Raji (cell line): ENCODE data around the gene SLC35F3.

ENCODE experiments used
- POLR2A ChIP-seq: IDR thresholded peaks from 2 replicates; pipeline ENCODE4 v1.6.1; 2011; ENCODE audit warnings: low read depth, low read length, control low read depth; ENCODE audit not compliant: insufficient read depth

The SLC35F3 gene

GRCh38 chr1:234246638-234247116 is 342.2 kb downstream of the SLC35F3 start:
- no peak for TF ChIP-seq POLR2A

DNA sequence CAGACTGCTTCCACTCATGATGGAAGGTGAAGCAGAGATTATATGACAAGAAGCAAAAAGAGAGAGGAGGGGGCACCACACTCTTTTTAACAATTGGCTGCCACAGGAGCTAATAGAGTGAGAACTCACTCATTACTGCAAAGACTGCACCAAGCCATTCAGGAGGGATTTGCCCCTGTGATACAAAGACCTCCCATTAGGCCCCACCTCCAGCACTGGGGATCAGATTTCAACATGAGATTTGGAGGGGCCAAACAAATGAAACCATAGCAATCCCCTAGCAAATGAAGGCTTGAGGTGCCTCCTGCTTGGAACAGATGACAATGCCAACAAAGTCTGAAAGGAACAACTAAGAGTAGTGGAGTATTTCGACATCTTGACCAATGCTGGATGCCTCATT is 346.3 kb downstream of the SLC35F3 start:
- no peak for TF ChIP-seq POLR2A

- TF ChIP-seq POLR2A, result no peak
Observed at GRCh38 chr1:234253732-234254131, 349.3 kb downstream of the SLC35F3 start.

DNA sequence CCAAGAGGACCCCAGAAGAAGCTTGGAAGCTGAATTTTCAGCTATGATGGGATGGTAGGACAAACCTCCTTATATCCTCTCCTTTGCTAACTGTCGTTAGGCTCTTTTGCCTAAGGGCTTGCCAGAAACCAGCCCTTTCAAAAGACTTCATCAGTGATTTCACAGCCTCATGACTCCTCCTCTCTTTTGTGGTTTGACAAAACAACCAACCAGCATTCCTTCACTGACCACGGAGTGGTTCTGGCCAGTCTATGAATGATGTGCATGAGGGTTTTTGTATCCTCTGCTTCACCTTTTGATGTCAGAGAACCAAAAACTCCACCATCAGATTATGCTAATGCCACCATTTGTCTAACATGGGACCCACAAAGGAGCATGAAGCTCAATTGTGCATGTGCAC is 351.9 kb downstream of the SLC35F3 start:
- TF ChIP-seq POLR2A, result no peak

DNA sequence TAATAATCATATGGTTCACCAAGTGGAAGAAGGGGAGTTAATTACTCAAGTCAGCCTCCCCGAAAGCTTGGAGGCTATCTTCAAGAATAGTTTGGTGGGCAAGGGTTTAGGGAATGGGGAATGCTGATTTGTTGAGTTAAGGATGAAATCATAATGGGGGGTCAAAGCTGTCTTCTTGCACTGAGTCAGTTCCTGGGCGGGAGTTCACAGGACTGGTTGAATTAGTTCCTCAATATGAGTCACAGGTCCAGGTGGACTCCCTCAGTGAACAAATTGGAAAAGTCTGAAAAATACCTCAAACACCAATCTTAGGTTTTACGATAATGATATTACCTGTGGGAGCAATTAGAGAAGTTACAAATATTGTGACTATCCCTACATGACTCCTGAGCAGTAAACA is 353.6 kb downstream of the SLC35F3 start:
- no peak for TF ChIP-seq POLR2A

- no peak for TF ChIP-seq POLR2A
Observed at GRCh38 chr1:234260578-234260977, 356.1 kb downstream of the SLC35F3 start.

- TF ChIP-seq POLR2A, result no peak
Observed at GRCh38 chr1:234261545-234261944, 357.1 kb downstream of the SLC35F3 start.

GRCh38 chr1:234262007-234262753 is 357.7 kb downstream of the SLC35F3 start:
- TF ChIP-seq POLR2A, result no peak

GRCh38 chr1:234262754-234263105 is 358.3 kb downstream of the SLC35F3 start:
- no peak for TF ChIP-seq POLR2A

GRCh38 chr1:234264832-234265231 is 360.4 kb downstream of the SLC35F3 start:
- TF ChIP-seq POLR2A, result no peak

- no peak for TF ChIP-seq POLR2A
Observed at GRCh38 chr1:234265321-234265720, 360.8 kb downstream of the SLC35F3 start.

GRCh38 chr1:234265861-234266260 is 361.4 kb downstream of the SLC35F3 start:
- TF ChIP-seq POLR2A, result no peak

- TF ChIP-seq POLR2A, result no peak
Observed at GRCh38 chr1:234270093-234270492, 365.6 kb downstream of the SLC35F3 start.

DNA sequence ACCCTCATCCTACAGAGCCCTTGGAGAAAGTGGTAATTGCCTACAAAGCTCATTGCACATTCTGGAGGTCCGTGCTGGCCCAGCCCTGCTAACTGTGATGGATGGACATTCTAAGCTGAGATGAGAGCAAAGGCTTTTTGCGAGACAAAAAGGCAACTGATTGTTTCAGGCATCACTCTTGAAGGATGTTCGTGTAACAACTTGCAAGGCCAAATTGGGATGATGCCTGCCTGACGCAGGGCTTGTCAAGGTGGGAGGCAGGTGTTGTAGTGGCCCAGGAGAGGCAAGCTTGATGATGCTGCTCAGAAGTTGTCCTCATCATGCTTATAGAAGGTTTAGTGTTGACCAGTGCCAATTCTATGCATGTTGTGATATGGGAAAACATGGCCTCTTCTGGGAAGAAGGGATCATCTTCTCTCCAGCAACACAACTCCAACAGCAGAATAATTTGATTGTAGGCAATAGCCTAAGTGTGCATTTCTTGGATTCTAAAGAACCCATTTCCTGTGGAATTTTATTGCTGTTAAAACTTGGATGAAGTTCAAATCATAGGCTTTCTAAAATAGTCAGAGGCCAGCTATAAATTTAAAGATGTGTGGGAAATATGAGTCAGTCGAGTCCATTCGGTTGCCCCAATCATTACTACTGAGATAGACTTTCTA is 366.2 kb downstream of the SLC35F3 start:
- no peak for TF ChIP-seq POLR2A

DNA sequence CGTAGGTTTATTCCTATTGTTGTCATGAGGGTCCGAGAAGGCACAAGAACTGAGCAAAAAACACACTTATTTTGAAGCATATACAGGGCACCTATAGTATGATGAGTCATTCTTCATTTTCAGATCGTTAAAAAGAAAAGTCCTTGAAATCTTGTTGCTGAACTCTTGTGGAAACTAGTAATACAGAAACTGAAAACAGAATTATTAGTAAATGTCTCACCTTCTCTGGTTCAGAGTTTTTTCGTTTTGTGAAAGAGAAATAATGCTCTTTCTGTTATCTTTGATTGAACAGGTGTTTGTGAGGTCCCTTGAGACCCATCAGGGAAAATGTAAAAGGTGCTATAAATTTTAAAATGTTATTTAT is 366.7 kb downstream of the SLC35F3 start:
- no peak for TF ChIP-seq POLR2A

DNA sequence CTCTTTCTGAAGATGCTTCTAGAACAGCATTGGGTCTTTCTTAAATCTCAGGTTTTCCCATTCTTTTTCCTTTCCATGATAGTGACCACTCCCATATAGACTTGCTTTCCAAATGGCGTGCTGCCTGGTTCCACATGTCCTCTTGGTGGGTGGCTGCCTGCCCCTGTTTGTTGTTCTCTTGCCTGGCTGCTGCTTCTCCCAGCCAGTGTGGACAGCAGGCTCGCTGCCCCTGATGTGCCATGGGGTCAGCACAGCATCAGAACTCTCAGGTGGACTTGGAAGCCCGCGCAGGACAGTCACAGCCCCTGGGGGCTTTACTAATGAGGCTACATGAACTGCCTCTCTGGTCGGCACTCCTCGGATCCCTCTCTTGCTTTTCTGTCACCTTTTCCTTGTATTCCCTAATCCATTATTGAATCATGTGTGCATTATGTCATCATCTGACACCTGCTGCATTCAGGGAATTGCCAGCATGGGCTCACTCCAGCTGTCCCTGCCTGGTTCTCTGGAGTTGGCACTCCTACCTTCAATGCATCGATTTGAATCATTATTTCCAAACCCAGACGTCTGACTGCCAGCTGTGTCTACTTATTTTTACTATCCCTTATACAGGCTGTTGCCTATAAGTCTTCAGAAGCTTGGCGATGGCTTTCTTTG is 368.3 kb downstream of the SLC35F3 start:
- TF ChIP-seq POLR2A, result no peak
